ENCODE measurements around the gene ABLIM1. TPM values are rescaled to one million over a fixed set of nuclear protein-coding genes. Genes with fewer than 3 reads are reported as not detected.

Gene ABLIM1
- total and polyA plus RNA-seq, 2 of the 13 experiments (the other 11 are each of a cell fraction or from before 2014, with no cell fraction given), result 59.4 to 92.7 TPM

GRCh38 chr10:114445332-114445731, 212.7 kb downstream of the ABLIM1 start (continued):
- no peak for TF ChIP-seq ZBTB40 (IDR thresholded peaks at IDR 0.05)
- TF ChIP-seq ZBTB40 (CRISPR knock-in tag; IDR thresholded peaks at IDR 0.05), result no peak
- no peak for TF ChIP-seq ZNF878 (CRISPR knock-in tag; IDR thresholded peaks at IDR 0.05)
- no peak for TF ChIP-seq ZNF24 (IDR thresholded peaks at IDR 0.05)
- no peak for TF ChIP-seq ZNF530 (CRISPR knock-in tag; IDR thresholded peaks at IDR 0.05; ENCODE audit: low read depth)

GRCh38 chr10:114444819-114445218, 213.3 kb downstream of the ABLIM1 start:
- no peak for FAIRE-seq
- TF ChIP-seq GMEB1 (CRISPR knock-in tag; IDR thresholded peaks at IDR 0.05; ENCODE audit: borderline replicate concordance) (no peak), ARID2 (CRISPR knock-in tag; IDR thresholded peaks at IDR 0.05; ENCODE audit: borderline replicate concordance) (no peak), FOXO4 (CRISPR knock-in tag; conservative IDR thresholded peaks at IDR 0.05) (no peak), TFE3 (CRISPR knock-in tag; IDR thresholded peaks at IDR 0.05) (no peak)

More at GRCh38 chr10:114444819-114445218, 213.3 kb downstream of the ABLIM1 start:
- Histone ChIP-seq H3K27ac (ENCODE audit: extremely low read length, insufficient read depth, low read length) (no peak overlapping the region), H3K4me2 (ENCODE audit: low read depth, low read length) (no peak overlapping the region), H3K4me3 (replicated peaks in 1 of 3; ENCODE audit: insufficient read depth in 1 of 3, low read depth in 2 of 3, low read length in 3 of 3) (no peak overlapping the region), H3K27me3 (ENCODE audit: control insufficient read depth in 1 of 2, insufficient read depth in 2 of 2, low read length in 2 of 2) (no peaks in the 10 kb centered on the region), H3K9me3 (ENCODE audit: low read length) (no peaks in the 10 kb centered on the region), H3K36me3 (replicated peaks in 1 of 2; ENCODE audit: control insufficient read depth in 1 of 2, insufficient read depth in 2 of 2, low read length in 2 of 2) (peaks cover 30 to 71% of the 10 kb centered on the region in 2 experiments), H3K79me2 (ENCODE audit: insufficient read depth, low read length) (no peaks in the 10 kb centered on the region), H3K9ac (ENCODE audit: insufficient read depth, low read depth, low read length) (no peak overlapping the region), H3K4me1 (ENCODE audit: insufficient read depth, low read length) (no peaks in the 10 kb centered on the region), H2AFZ (ENCODE audit: low read length) (no peak overlapping the region), H4K20me1 (ENCODE audit: insufficient read depth, low read length) (no peaks in the 10 kb centered on the region)
- in situ Hi-C loops (cut with HindIII; ENCODE audit: extremely low pct_ligation_motif_present, low pct_unique_long_range_greater_than_20kb), result no loop called here
- ATAC-seq (no peak), DNase-seq (ENCODE audit: low spot score) (no peak)
- ChIA-PET POLR2A (no interaction called here), CTCF (ENCODE audit: low intra/inter-chr PET ratio, low total read pairs) (no interaction called here)
- intact Hi-C loops (cut with micrococcal nuclease; ENCODE audit: unreplicated experiment), result no loop called here
- no TSS peak for BruUV-seq (replicated peaks)

All from HepG2 (cell line).